Hepatocyte (in vitro differentiated cells): ENCODE data around the gene TAP1. TPM values are rescaled to one million over a fixed set of nuclear protein-coding genes. Genes with fewer than 3 reads are reported as not detected.
A peak's percentile ranks its signal among the peaks of the same experiment; 100 is the strongest.

Source experiments
- DNase-seq: peaks from one replicate; pipeline ENCODE4 v3.0.0-alpha.2; 2016; ENCODE audit warnings: low spot score
- H2AFZ ChIP-seq: fragments of 200-600 bp; sonication (generic); 2 replicates; pipeline ENCODE4 v1.6.0; 2016; ENCODE audit warnings: antibody characterized with exemption, mild to moderate bottlenecking
- H3K27ac ChIP-seq: fragments of 200-600 bp; sonication (generic); 2 replicates; pipeline ENCODE4 v1.5.1; 2016; ENCODE audit warnings: mild to moderate bottlenecking
- H3K27me3 ChIP-seq: fragments of 200-600 bp; sonication (generic); 2 replicates; pipeline ENCODE4 v1.6.1; 2016
- H3K36me3 ChIP-seq: fragments of 200-600 bp; sonication (generic); replicated peaks from 2 replicates; pipeline ENCODE4 v1.5.1; 2016; ENCODE audit warnings: low read depth; ENCODE audit not compliant: insufficient read depth
- H3K4me1 ChIP-seq: fragments of 200-600 bp; sonication (generic); 2 replicates; pipeline ENCODE4 v1.5.1; 2016; ENCODE audit warnings: mild to moderate bottlenecking, moderate library complexity; ENCODE audit not compliant: insufficient read depth
- H3K4me2 ChIP-seq: fragments of 200-600 bp; sonication (generic); 2 replicates; pipeline ENCODE4 v1.6.0; 2016
- H3K4me3 ChIP-seq: fragments of 200-600 bp; sonication (generic); 2 replicates; pipeline ENCODE4 v1.5.1; 2016; ENCODE audit warnings: mild to moderate bottlenecking
- H3K79me2 ChIP-seq: fragments of 200-600 bp; sonication (generic); 2 replicates; pipeline ENCODE4 v1.6.0; 2017; ENCODE audit warnings: mild to moderate bottlenecking
- H3K9me2 ChIP-seq: fragments of 200-600 bp; sonication (generic); replicated peaks from 2 replicates; pipeline ENCODE4 v1.6.0; 2017; ENCODE audit warnings: mild to moderate bottlenecking; ENCODE audit not compliant: insufficient read depth
- H3K9me3 ChIP-seq: fragments of 200-600 bp; sonication (generic); 2 replicates; pipeline ENCODE4 v1.5.1; 2016; ENCODE audit warnings: low read depth, mild to moderate bottlenecking
- H4K20me1 ChIP-seq: fragments of 200-600 bp; sonication (generic); 2 replicates; pipeline ENCODE4 v1.6.0; 2016; ENCODE audit warnings: mild to moderate bottlenecking; ENCODE audit not compliant: insufficient read depth, poor library complexity, severe bottlenecking
- CTCF ChIP-seq: fragments of 200-600 bp; sonication (generic); IDR thresholded peaks from 2 replicates; pipeline ENCODE4 v1.5.1; 2016; ENCODE audit warnings: antibody characterized with exemption, mild to moderate bottlenecking; ENCODE audit not compliant: poor library complexity
- EZH2 ChIP-seq: fragments of 200-600 bp; sonication (generic); IDR thresholded peaks from 2 replicates; pipeline ENCODE4 v1.6.1; 2016; ENCODE audit warnings: antibody characterized with exemption, mild to moderate bottlenecking, borderline replicate concordance
- EZH2phosphoT487 ChIP-seq: fragments of 200-600 bp; sonication (generic); IDR thresholded peaks from one replicate; pipeline ENCODE4 v1.6.1; 2018; ENCODE audit warnings: antibody characterized with exemption, mild to moderate bottlenecking, low read depth, moderate library complexity; ENCODE audit not compliant: unreplicated experiment, severe bottlenecking
- WGBS: methylation state at CpG from one replicate; pipeline ENCODE4 v1.1.6; 2016; ENCODE audit warnings: low lambda C conversion rate; ENCODE audit errors: missing lambda C conversion rate; 5-methylcytosine and 5-hydroxymethylcytosine counted together
- polyA plus RNA-seq: library from polyadenylated mRNA; unstranded; fragments of >200 nt; fragmentation: Nextera tagmentation; extraction: Ambion mirVana; gene quantifications from 2 replicates; pipeline ENCODE4 v1.2.1, GENCODE V29; 2016
- total RNA-seq: library from RNA; depleted of rRNA; stranded (reverse); fragments of >200 nt; gene quantifications from 2 replicates; pipeline ENCODE4 v1.2.3, GENCODE V29; 2014

The TAP1 gene
- total and polyA plus RNA-seq, 2 experiments from 2014 or later, result 14.1 to 15.2 TPM

GRCh38 chr6:32868257-32868788 is 14.8 kb upstream of the TAP1 start:
- WGBS, result 14% methylated on average over 5 of the region's 5 CpGs
- TF ChIP-seq CTCF, result peak; percentile 92
- no peak for TF ChIP-seq EZH2phosphoT487

GRCh38 chr6:32867554-32868256 is 14.2 kb upstream of the TAP1 start:
- H3K36me3 ChIP-seq, result no peaks in the 10 kb centered on the region
- 36% methylated on average over 8 of the region's 8 CpGs for whole genome bisulfite sequencing

More at GRCh38 chr6:32868257-32868788, 14.8 kb upstream of the TAP1 start:
- DNase-seq, result peak; percentile 79
- Histone ChIP-seq H3K9me2 (no peaks in the 10 kb centered on the region), H3K79me2 (no peaks in the 10 kb centered on the region), H3K36me3 (no peaks in the 10 kb centered on the region), H3K4me1 (no peaks in the 10 kb centered on the region), H3K9me3 (no peaks in the 10 kb centered on the region), H4K20me1 (no peaks in the 10 kb centered on the region), H3K27ac (no peak overlapping the region), H2AFZ (no peak overlapping the region), H3K4me2 (peak overlapping the region; percentile 4), H3K4me3 (no peak overlapping the region), H3K27me3 (peaks cover 24% of the 10 kb centered on the region)

GRCh38 chr6:32867022-32867477 is 13.5 kb upstream of the TAP1 start:
- TF ChIP-seq EZH2 (no peak), EZH2phosphoT487 (no peak), CTCF (no peak)
- H3K27ac ChIP-seq, result no peak overlapping the region
- no peak overlapping the region for H2AFZ ChIP-seq
- no peak overlapping the region for H3K4me3 ChIP-seq
- no peaks in the 10 kb centered on the region for H3K79me2 ChIP-seq
- WGBS, result 63% methylated on average over 3 of the region's 3 CpGs
- no peaks in the 10 kb centered on the region for H3K4me1 ChIP-seq
- H3K27me3 ChIP-seq, result peaks cover 24% of the 10 kb centered on the region
- H4K20me1 ChIP-seq, result no peaks in the 10 kb centered on the region
- H3K4me2 ChIP-seq, result peak overlapping the region; percentile 0
- no peak for DNase-seq
- no peaks in the 10 kb centered on the region for H3K9me3 ChIP-seq
- H3K36me3 ChIP-seq, result no peaks in the 10 kb centered on the region
- H3K9me2 ChIP-seq, result no peaks in the 10 kb centered on the region

More at GRCh38 chr6:32867554-32868256, 14.2 kb upstream of the TAP1 start:
- peak; percentile 38 for DNase-seq
- Histone ChIP-seq H3K4me2 (peak overlapping the region; percentile 4), H2AFZ (no peak overlapping the region), H3K79me2 (no peaks in the 10 kb centered on the region), H3K4me3 (no peak overlapping the region), H3K9me2 (no peaks in the 10 kb centered on the region), H3K9me3 (no peaks in the 10 kb centered on the region), H3K27me3 (peaks cover 24% of the 10 kb centered on the region), H4K20me1 (no peaks in the 10 kb centered on the region), H3K4me1 (no peaks in the 10 kb centered on the region), H3K27ac (no peak overlapping the region)
- TF ChIP-seq EZH2 (peak; percentile 1), EZH2phosphoT487 (peak; percentile 73), CTCF (no peak)
